A549 (cell line): Measurements from ENCODE around the gene C20orf204. TPM values are rescaled to one million over a fixed set of nuclear protein-coding genes. Genes with fewer than 3 reads are reported as not detected.

ENCODE experiments used
- ATAC-seq, 2 experiments: fragments of 200-7000 bp in 1 of 2; fragments of >200 bp in 1 of 2; cut with Nextera tagmentation in 1 of 2; cut with Tn5 transposase in 1 of 2; 3 replicates each; pipeline versions ENCODE4 v1.8.0 to v1.9.1; 2018 to 2020; ENCODE audit warnings: mild to moderate bottlenecking in 1 of 2, moderate library complexity in 1 of 2
- CTCF ChIA-PET: fragments of 300-600 bp; sonication (Branson Sonifier 250); formaldehyde crosslinking; extraction: SDS; loops from one replicate; lab custom pipeline; 2021; ENCODE audit warnings: antibody characterized with exemption, inconsistent platforms; lab: Yijun Ruan, JAX
- POLR2A ChIA-PET: fragments of 350-600 bp; formaldehyde crosslinking; extraction: SDS; loops from one replicate; lab custom pipeline; 2021; ENCODE audit warnings: antibody characterized with exemption, inconsistent platforms; lab: Yijun Ruan, JAX
- DNase-seq, 2 experiments: peaks; one replicate each; pipeline versions ENCODE4 v3.0.0 to v3.0.0-alpha.2; 2011 to 2016; ENCODE audit warnings: low read depth in 1 of 2, low spot score in 1 of 2
- FAIRE-seq: peaks from 2 replicates; lab custom pipeline; 2011; peaks lifted over from hg19 to GRCh38; lab: Jason Lieb, UNC
- H3K27ac ChIP-seq, 2 experiments: fragments of >200 bp; sonication (Bioruptor Twin); formaldehyde crosslinking; 3 replicates each; pipeline ENCODE4 v1.5.1; 2016 to 2017
- H3K4me1 ChIP-seq: fragments of >200 bp; sonication (Bioruptor Twin); formaldehyde crosslinking; 3 replicates; pipeline ENCODE4 v1.6.1; 2016
- H3K4me2 ChIP-seq: fragments of >200 bp; sonication (Bioruptor Twin); formaldehyde crosslinking; 3 replicates; pipeline ENCODE4 v1.6.1; 2016
- H3K4me3 ChIP-seq: fragments of >200 bp; sonication (Bioruptor Twin); formaldehyde crosslinking; 3 replicates; pipeline ENCODE4 v1.5.1; 2016
- H3K9me3 ChIP-seq: fragments of >200 bp; sonication (Bioruptor Twin); formaldehyde crosslinking; 3 replicates; pipeline ENCODE4 v1.6.1; 2016
- CHD4 ChIP-seq: fragments of 200-600 bp; sonication (generic); IDR thresholded peaks from 2 replicates; pipeline ENCODE4 v1.6.1; 2016; ENCODE audit warnings: antibody characterized with exemption, mild to moderate bottlenecking, borderline replicate concordance
- EHF ChIP-seq: fragments of 250-450 bp; sonication (Bioruptor Pico); IDR thresholded peaks from 2 replicates; pipeline ENCODE4 v1.5.0; 2020; ENCODE audit warnings: mild to moderate bottlenecking
- ESRRA ChIP-seq: fragments of 150-350 bp; IDR thresholded peaks from 2 replicates; pipeline ENCODE4 v1.6.1; 2014; ENCODE audit warnings: mild to moderate bottlenecking, low read length, borderline replicate concordance
- FOSB ChIP-seq: fragments of 250-450 bp; sonication (Bioruptor Pico); IDR thresholded peaks from 2 replicates; pipeline ENCODE4 v1.5.0; 2020; ENCODE audit warnings: mild to moderate bottlenecking, moderate library complexity
- GATA3 ChIP-seq: IDR thresholded peaks from 2 replicates; pipeline ENCODE4 v1.6.1; 2012; ENCODE audit warnings: borderline replicate concordance
- HOXB13 ChIP-seq: fragments of 250-450 bp; sonication (Bioruptor Pico); IDR thresholded peaks from 2 replicates; pipeline ENCODE4 v1.5.0; 2020; ENCODE audit warnings: low read depth, mild to moderate bottlenecking, moderate library complexity
- HOXB5 ChIP-seq: fragments of 250-450 bp; sonication (Bioruptor Pico); IDR thresholded peaks from 2 replicates; pipeline ENCODE4 v1.5.0; 2020; ENCODE audit warnings: mild to moderate bottlenecking, moderate library complexity
- JUNB ChIP-seq: fragments of >200 bp; sonication (Bioruptor Twin); formaldehyde crosslinking; IDR thresholded peaks from 2 replicates; pipeline ENCODE4 v1.6.1; 2016
- KDM5A ChIP-seq: fragments of 200-600 bp; sonication (generic); IDR thresholded peaks from 2 replicates; pipeline ENCODE4 v1.6.1; 2016; ENCODE audit warnings: antibody characterized with exemption, mild to moderate bottlenecking
- MAFK ChIP-seq: fragments of 450-650 bp; IDR thresholded peaks from 2 replicates; pipeline ENCODE4 v1.6.1; 2014; ENCODE audit not compliant: partially characterized antibody
- MAX ChIP-seq: IDR thresholded peaks from 2 replicates; pipeline ENCODE4 v1.6.1; 2012
- MAZ ChIP-seq: fragments of 150-350 bp; IDR thresholded peaks from 2 replicates; pipeline ENCODE4 v1.6.1; 2014; ENCODE audit warnings: antibody characterized with exemption, low read depth, low read length, borderline replicate concordance
- NFE2L2 ChIP-seq: fragments of 150-350 bp; conservative IDR thresholded peaks from 2 replicates; pipeline ENCODE4 v1.6.1; 2014; ENCODE audit warnings: low read length
- RCOR1 ChIP-seq: fragments of 150-350 bp; IDR thresholded peaks from 2 replicates; pipeline ENCODE4 v1.6.1; 2014; ENCODE audit warnings: antibody characterized with exemption, low read length, low read depth
- RFX5 ChIP-seq: fragments of 450-650 bp; IDR thresholded peaks from 2 replicates; pipeline ENCODE4 v1.7.1; 2014; ENCODE audit warnings: antibody characterized with exemption, mild to moderate bottlenecking, moderate library complexity
- TP53 ChIP-seq: fragments of 250-450 bp; sonication (Bioruptor Pico); IDR thresholded peaks from 2 replicates; pipeline ENCODE4 v1.5.0; 2021; ENCODE audit warnings: mild to moderate bottlenecking, moderate library complexity
- WGBS: methylation state at CpG from one replicate; pipeline ENCODE4 v1.1.6; 2017; ENCODE audit errors: missing lambda C conversion rate; 5-methylcytosine and 5-hydroxymethylcytosine counted together
- polyA plus RNA-seq, 4 experiments: library from polyadenylated mRNA; depleted of rRNA in 3 of 4; stranded (reverse); fragments of >200 nt; fragmentation: RNase III in 1 of 4; extraction: RNeasy Plus Mini Kit Qiagen cat#74134 plus additional on column Dnase treatment in 1 of 4; gene quantifications; 2 replicates in 3 of 4; 3 replicates in 1 of 4; pipeline ENCODE4 v1.2.3, GENCODE V29; 2011 to 2017
- TF ChIP-seq, protein P1 (sequence below): fragments of >200 bp; sonication (Bioruptor Twin); formaldehyde crosslinking; IDR thresholded peaks from 3 replicates; pipeline ENCODE4 v1.5.1; 2016

The C20orf204 gene
- polyA plus RNA-seq, 2 of the 4 experiments (the other 2 are of a cell fraction): 0.21 to 0.59 TPM

- FAIRE-seq (no peak), ATAC-seq (peak; percentile 20 to 49; a peak in 3 of 6 replicates)
Observed at GRCh38 chr20:64039293-64040160, 3.5 kb downstream of the C20orf204 start.

GRCh38 chr20:64040231-64041039, 4.5 kb downstream of the C20orf204 start:
- 83% methylated on average over 11 of the region's 12 CpGs for WGBS
- H3K4me1 ChIP-seq: peaks cover 27% of the 10 kb centered on the region
- no peak for FAIRE-seq
- ATAC-seq: no peak
- no peak for DNase-seq
- TF ChIP-seq EHF (CRISPR knock-in tag) (no peak), KDM5A (no peak), CHD4 (no peak), ESRRA (no peak), MAFK (no peak), TP53 (CRISPR knock-in tag) (no peak), HOXB13 (CRISPR knock-in tag) (no peak), RCOR1 (no peak), RFX5 (no peak), MAX (no peak), FOSB (no peak), MAZ (no peak), JUNB (no peak)
- TF ChIP-seq, protein P1, sequence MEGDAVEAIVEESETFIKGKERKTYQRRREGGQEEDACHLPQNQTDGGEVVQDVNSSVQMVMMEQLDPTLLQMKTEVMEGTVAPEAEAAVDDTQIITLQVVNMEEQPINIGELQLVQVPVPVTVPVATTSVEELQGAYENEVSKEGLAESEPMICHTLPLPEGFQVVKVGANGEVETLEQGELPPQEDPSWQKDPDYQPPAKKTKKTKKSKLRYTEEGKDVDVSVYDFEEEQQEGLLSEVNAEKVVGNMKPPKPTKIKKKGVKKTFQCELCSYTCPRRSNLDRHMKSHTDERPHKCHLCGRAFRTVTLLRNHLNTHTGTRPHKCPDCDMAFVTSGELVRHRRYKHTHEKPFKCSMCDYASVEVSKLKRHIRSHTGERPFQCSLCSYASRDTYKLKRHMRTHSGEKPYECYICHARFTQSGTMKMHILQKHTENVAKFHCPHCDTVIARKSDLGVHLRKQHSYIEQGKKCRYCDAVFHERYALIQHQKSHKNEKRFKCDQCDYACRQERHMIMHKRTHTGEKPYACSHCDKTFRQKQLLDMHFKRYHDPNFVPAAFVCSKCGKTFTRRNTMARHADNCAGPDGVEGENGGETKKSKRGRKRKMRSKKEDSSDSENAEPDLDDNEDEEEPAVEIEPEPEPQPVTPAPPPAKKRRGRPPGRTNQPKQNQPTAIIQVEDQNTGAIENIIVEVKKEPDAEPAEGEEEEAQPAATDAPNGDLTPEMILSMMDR: no peak
- no peak overlapping the region for H3K4me2 ChIP-seq
- no peak overlapping the region for H3K27ac ChIP-seq
- ChIA-PET CTCF (interaction anchor here (0.8 to 7.1 kb wide), 20 partner anchors 10 to 503 kb away, joined by 3 to 143 read pairs (median 20); partner anchors contain the start of genes LKAAEAR1, PRPF6, PTK6 and TCEA2), POLR2A (no interaction called here)
- no peaks in the 10 kb centered on the region for H3K9me3 ChIP-seq
- no peak overlapping the region for H3K4me3 ChIP-seq

More at GRCh38 chr20:64039293-64040160, 3.5 kb downstream of the C20orf204 start:
- H3K4me1 ChIP-seq: peaks cover 18% of the 10 kb centered on the region
- ChIA-PET POLR2A (interaction anchor here (1.4 to 1.8 kb wide), 3 partner anchors 23 to 502 kb away, joined by 4 to 17 read pairs (median 13); partner anchors contain the start of genes PRPF6, PTK6 and TCEA2), CTCF (interaction anchor here (0.6 to 7.1 kb wide), 33 partner anchors 8 to 502 kb away, joined by 3 to 143 read pairs (median 12); partner anchors contain the start of genes LKAAEAR1, PRPF6, PTK6 and SAMD10)
- peak overlapping the region; percentile 48 for H3K4me3 ChIP-seq
- DNase-seq: no peak
- TF ChIP-seq GATA3: no peak
- TF ChIP-seq HOXB5 (CRISPR knock-in tag): no peak
- no peak for TF ChIP-seq NFE2L2
- 31% methylated on average over 8 of the region's 17 CpGs for WGBS
- peak overlapping the region; percentile 75 to 92 for H3K27ac ChIP-seq
- no peaks in the 10 kb centered on the region for H3K9me3 ChIP-seq
- H3K4me2 ChIP-seq: peak overlapping the region; percentile 80

- TF ChIP-seq, protein P1: no peak
- TF ChIP-seq, all 56 proteins: peak for 0
- CTCF ChIA-PET: interaction anchor here (1.5 to 7.1 kb wide), 9 partner anchors 12 to 80 kb away, joined by 4 to 143 read pairs (median 31); partner anchors contain the start of genes PRPF6 and TCEA2
- H3K9me3 ChIP-seq: no peaks in the 10 kb centered on the region
- peaks cover 35% of the 10 kb centered on the region for H3K4me1 ChIP-seq
- no peak overlapping the region for H3K4me2 ChIP-seq
- no peak for FAIRE-seq
- 68% methylated on average over 13 of the region's 15 CpGs for WGBS
- H3K4me3 ChIP-seq: no peak overlapping the region
- no peak for ATAC-seq
- DNase-seq: no peak
- POLR2A ChIA-PET: no interaction called here
- H3K27ac ChIP-seq: 0 out of 6 replicates have a peak overlapping the region, but pooled peaks of 1 of the 2 experiments have one; percentile 28
Observed at GRCh38 chr20:64041040-64041780, 5.2 kb downstream of the C20orf204 start.
